ENCODE measurements around the gene THUMPD2.

The THUMPD2 gene

DNA sequence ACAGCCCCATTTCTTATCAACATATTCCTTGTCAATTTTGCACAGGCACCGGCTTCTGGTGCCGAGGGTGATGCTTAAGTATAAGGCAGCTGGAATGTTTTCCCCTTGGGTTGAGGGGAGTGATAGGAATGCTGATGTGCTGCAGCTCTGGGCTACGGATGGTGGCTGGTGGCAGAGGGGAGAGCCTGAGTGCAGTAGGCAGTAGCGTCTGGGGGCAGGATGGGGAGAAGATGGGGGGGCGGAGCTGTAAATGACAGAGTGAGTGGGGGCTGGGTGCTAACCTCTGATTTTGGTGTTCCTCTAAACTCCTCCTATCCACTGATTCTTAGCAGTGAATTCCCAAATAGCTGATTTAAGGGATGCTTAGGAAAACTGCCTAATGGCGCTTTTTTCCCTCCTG is 92.6 kb downstream of the THUMPD2 start:
- DNase-seq (ENCODE audit: low spot score), result no peak
- TF ChIP-seq, protein P1, sequence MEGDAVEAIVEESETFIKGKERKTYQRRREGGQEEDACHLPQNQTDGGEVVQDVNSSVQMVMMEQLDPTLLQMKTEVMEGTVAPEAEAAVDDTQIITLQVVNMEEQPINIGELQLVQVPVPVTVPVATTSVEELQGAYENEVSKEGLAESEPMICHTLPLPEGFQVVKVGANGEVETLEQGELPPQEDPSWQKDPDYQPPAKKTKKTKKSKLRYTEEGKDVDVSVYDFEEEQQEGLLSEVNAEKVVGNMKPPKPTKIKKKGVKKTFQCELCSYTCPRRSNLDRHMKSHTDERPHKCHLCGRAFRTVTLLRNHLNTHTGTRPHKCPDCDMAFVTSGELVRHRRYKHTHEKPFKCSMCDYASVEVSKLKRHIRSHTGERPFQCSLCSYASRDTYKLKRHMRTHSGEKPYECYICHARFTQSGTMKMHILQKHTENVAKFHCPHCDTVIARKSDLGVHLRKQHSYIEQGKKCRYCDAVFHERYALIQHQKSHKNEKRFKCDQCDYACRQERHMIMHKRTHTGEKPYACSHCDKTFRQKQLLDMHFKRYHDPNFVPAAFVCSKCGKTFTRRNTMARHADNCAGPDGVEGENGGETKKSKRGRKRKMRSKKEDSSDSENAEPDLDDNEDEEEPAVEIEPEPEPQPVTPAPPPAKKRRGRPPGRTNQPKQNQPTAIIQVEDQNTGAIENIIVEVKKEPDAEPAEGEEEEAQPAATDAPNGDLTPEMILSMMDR (IDR thresholded peaks at IDR 0.05; ENCODE audit: extremely low read depth, insufficient read depth, missing control alignments), result no peak
- in situ Hi-C loops (cut with MboI; ENCODE audit: low pct_unique_long_range_greater_than_20kb, low sequenced_read_pairs, unreplicated experiment), result no loop called here

All from GM13977 (cell line).